ENCODE data around the gene GHDC.

Gene GHDC

DNA sequence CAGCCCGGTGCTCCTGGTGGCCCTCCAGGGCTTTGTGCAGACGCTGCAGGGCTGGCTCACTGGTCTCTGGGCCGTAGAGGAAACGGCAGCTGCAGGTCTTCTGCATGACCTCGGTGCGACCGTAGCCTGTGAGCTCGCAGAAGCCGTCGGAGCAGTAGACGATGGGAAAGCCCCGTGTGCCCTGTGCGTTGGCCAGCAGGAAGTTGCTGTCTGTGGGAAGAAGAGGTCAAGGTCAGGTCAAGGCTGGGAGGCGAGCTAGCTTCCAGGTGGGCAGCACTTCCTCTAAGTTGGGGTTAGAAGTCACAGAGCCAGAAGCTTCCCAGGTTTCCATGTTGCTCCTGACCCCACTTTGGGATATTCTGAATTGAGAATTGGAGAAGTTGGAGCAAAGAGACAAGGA is 15.5 kb downstream of the GHDC start:
- DNase-seq (ENCODE audit: low read depth) = no peak
- no peak overlapping the region for H3K4me3 ChIP-seq (ENCODE audit: low read depth, low read length)
- no peak for TF ChIP-seq CTCF (conservative IDR thresholded peaks at IDR 0.05; ENCODE audit: low read depth, low read length)

GRCh38 chr17:42177684-42178083 is 16.6 kb downstream of the GHDC start:
- no peak overlapping the region for H3K4me3 ChIP-seq (ENCODE audit: low read depth, low read length)
- no peak for DNase-seq (ENCODE audit: low read depth)
- no peak for TF ChIP-seq CTCF (conservative IDR thresholded peaks at IDR 0.05; ENCODE audit: low read depth, low read length)

DNA sequence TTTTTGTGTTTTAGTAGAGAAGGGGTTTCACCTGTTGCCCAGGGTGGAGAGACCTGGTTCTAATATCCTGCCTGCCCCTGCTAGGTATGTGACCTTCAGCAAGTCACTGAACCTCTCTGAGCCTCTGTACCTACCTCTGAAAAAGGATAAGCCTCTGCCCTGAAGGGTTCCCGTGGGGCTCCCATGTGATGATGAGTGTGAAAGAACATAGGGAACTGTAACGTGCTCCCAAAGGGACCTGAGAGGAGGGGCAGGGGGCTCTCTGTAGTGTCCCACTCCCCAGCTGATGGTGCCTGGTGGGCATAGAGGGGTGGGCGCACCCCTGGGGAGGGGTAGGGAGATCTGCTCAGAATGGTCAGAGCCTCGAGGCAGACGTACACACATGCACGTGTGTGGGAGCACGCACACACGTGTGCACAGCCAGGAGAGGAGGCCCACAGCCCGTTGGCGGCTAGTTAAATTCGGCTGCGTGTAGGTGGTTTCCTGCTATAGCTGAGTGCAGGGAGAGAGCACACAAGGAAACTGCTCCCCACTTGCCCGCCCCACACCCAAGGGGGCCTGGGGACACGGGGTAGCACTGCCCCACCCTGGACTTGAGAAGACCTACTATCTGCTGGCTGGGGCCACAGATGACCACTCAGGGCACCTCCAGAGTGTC is 20.0 kb downstream of the GHDC start:
- H3K4me3 ChIP-seq (ENCODE audit: low read depth, low read length) = no peak overlapping the region
- DNase-seq (ENCODE audit: low read depth) = no peak
- TF ChIP-seq CTCF (conservative IDR thresholded peaks at IDR 0.05; ENCODE audit: low read depth, low read length) = no peak

DNA sequence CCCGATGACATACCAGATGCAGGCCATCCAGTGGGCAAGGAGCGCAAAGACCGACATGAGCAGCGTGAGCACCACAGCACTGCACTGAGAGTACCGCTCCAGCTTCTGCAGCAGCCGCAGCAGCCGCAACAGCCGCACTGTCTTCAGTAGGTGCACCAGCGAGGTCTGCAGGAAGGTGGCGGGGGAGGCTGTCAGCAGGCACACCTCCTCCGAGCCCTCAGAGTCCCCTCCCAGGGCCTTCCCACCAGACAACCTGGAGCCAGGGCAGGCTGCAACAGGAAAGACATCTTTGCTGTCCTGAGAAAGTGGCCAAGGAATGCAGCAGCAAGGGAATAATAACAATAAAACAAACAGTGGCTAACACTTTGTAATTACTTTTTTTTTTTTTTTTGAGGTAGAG is 22.5 kb downstream of the GHDC start:
- no peak overlapping the region for H3K4me3 ChIP-seq (ENCODE audit: low read depth, low read length)
- TF ChIP-seq CTCF (conservative IDR thresholded peaks at IDR 0.05; ENCODE audit: low read depth, low read length) = no peak
- DNase-seq (ENCODE audit: low read depth) = no peak

- DNase-seq (ENCODE audit: low read depth) = no peak
- no peak for TF ChIP-seq CTCF (conservative IDR thresholded peaks at IDR 0.05; ENCODE audit: low read depth, low read length)
- no peak overlapping the region for H3K4me3 ChIP-seq (ENCODE audit: low read depth, low read length)
These were observed 24.9 kb downstream of the GHDC start for GRCh38 chr17:42169351-42169750.

GRCh38 chr17:42167807-42168206 is 26.5 kb downstream of the GHDC start:
- H3K4me3 ChIP-seq (ENCODE audit: low read depth, low read length) = no peak overlapping the region
- no peak for DNase-seq (ENCODE audit: low read depth)
- no peak for TF ChIP-seq CTCF (conservative IDR thresholded peaks at IDR 0.05; ENCODE audit: low read depth, low read length)

- no peak overlapping the region for H3K4me3 ChIP-seq (ENCODE audit: low read depth, low read length)
- no peak for DNase-seq (ENCODE audit: low read depth)
- no peak for TF ChIP-seq CTCF (conservative IDR thresholded peaks at IDR 0.05; ENCODE audit: low read depth, low read length)
These were observed 28.0 kb downstream of the GHDC start for GRCh38 chr17:42166196-42166763.

All from choroid plexus epithelial cell (primary cell).